Right lobe of liver (tissue), 6 donors: ENCODE measurements around the gene USP9X. TPM values are rescaled to one million over a fixed set of nuclear protein-coding genes. Genes with fewer than 3 reads are reported as not detected.

Source experiments
- ATAC-seq, 4 donors: fragments of 200-7000 bp; cut with Tn5 transposase; one replicate each; pipeline ENCODE4 v1.9.1; 2020; ENCODE audit warnings: mild to moderate bottlenecking in 4 of 4, moderate library complexity in 4 of 4
- DNase-seq, 3 donors: peaks; one replicate each; pipeline ENCODE4 v3.0.0-alpha.2; 2020
- H3K27ac ChIP-seq, 3 donors: fragments of 200-600 bp; one replicate each; pipeline ENCODE4 v1.8.0; 2022
- H3K27me3 ChIP-seq, 2 donors: fragments of 200-600 bp; one replicate each; pipeline ENCODE4 v1.8.0; 2022
- H3K36me3 ChIP-seq, 4 donors: fragments of 200-600 bp; sonication (generic) in 1 of 4; one replicate each; pipeline versions ENCODE4 v1.5.1 to v1.8.0; 2017 to 2022; ENCODE audit warnings: control low read depth in 1 of 4
- H3K4me1 ChIP-seq, 4 donors: fragments of 200-600 bp; sonication (generic) in 1 of 4; one replicate each; pipeline versions ENCODE4 v1.5.1 to v1.8.0; 2017 to 2022; ENCODE audit warnings: control low read depth in 1 of 4
- H3K4me3 ChIP-seq, 3 donors: fragments of 200-600 bp; one replicate each; pipeline ENCODE4 v1.8.0; 2022
- H3K9me3 ChIP-seq, 4 donors: fragments of 200-600 bp; sonication (generic) in 1 of 4; one replicate each; pipeline versions ENCODE4 v1.5.1 to v1.8.0; 2017 to 2022; ENCODE audit warnings: control low read depth in 1 of 4
- POLR2A ChIP-seq: fragments of 450-650 bp; IDR thresholded peaks from one replicate; pipeline ENCODE4 v1.6.1; 2017; ENCODE audit warnings: antibody characterized with exemption, mild to moderate bottlenecking
- WGBS: methylation state at CpG from one replicate; pipeline ENCODE4 v1.1.6; 2018; ENCODE audit warnings: low coverage, low lambda C conversion rate; ENCODE audit not compliant: insufficient coverage; ENCODE audit errors: missing lambda C conversion rate; 5-methylcytosine and 5-hydroxymethylcytosine counted together
- intact Hi-C, 2 donors: fragments of 100-400 bp; cut with DNase I; formaldehyde crosslinking; loops; one replicate each; pipeline versions ENCODE4 v1.11.2 to v1.14.1; 2022
- total RNA-seq, 6 experiments: library from RNA; depleted of rRNA in 2 of 6; stranded (reverse); fragments of >200 nt in 2 of 6; fragmentation: NEBNext Ultra II Directional in 3 of 6; extraction: Animal tissue kit (Norgen Biotek cat#: 25700) in 3 of 6; gene quantifications; one replicate each; pipeline versions ENCODE4 v1.1.0 to v1.2.4, GENCODE V29; 2016 to 2023
- TF ChIP-seq, protein P1 (sequence below), 4 donors: fragments of 200-600 bp in 3 of 4; fragments of 450-650 bp in 1 of 4; IDR thresholded peaks; one replicate each; pipeline versions ENCODE4 v1.5.1 to v1.8.0; 2016 to 2022; ENCODE audit warnings: antibody characterized with exemption in 4 of 4, mild to moderate bottlenecking in 2 of 4
- donor health status: DM: no; HTN: yes; CAD: no.
- donor health status: DM: no; HTN: no; CAD: no.
- donor health status: DM: no; HTN: no; CAD: no.
- donor health status: DM: no; HTN: yes; CAD: no.
- donor health status: DM: no; HTN: yes; CAD: no.

The USP9X gene
- total RNA-seq, 6 experiments from 2014 or later, result 53.5 to 76.2 (median 63.1) TPM

- no peaks in the 10 kb centered on the region for H3K9me3 ChIP-seq
- peaks cover 0 to 6% (median 0%) of the 10 kb centered on the region in 4 donors for H3K4me1 ChIP-seq
- peaks cover 0 to 36% (median 4%) of the 10 kb centered on the region in 4 donors for H3K36me3 ChIP-seq
- H3K4me3 ChIP-seq, result no peak overlapping the region
- no peak overlapping the region for H3K27ac ChIP-seq
- no peak for TF ChIP-seq POLR2A
- TF ChIP-seq, protein P1, sequence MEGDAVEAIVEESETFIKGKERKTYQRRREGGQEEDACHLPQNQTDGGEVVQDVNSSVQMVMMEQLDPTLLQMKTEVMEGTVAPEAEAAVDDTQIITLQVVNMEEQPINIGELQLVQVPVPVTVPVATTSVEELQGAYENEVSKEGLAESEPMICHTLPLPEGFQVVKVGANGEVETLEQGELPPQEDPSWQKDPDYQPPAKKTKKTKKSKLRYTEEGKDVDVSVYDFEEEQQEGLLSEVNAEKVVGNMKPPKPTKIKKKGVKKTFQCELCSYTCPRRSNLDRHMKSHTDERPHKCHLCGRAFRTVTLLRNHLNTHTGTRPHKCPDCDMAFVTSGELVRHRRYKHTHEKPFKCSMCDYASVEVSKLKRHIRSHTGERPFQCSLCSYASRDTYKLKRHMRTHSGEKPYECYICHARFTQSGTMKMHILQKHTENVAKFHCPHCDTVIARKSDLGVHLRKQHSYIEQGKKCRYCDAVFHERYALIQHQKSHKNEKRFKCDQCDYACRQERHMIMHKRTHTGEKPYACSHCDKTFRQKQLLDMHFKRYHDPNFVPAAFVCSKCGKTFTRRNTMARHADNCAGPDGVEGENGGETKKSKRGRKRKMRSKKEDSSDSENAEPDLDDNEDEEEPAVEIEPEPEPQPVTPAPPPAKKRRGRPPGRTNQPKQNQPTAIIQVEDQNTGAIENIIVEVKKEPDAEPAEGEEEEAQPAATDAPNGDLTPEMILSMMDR (IDR thresholded peaks at IDR 0.05), result no peak
- WGBS, result 65% methylated on average over 2 of the region's 2 CpGs
- no peak for ATAC-seq
- DNase-seq, result no peak
- H3K27me3 ChIP-seq, result no peaks in the 10 kb centered on the region
- intact Hi-C loops, result no loop called here
Measured at GRCh38 chrX:41234962-41235361, 149.7 kb downstream of the USP9X start.

GRCh38 chrX:41236629-41237028, 151.4 kb downstream of the USP9X start:
- H3K36me3 ChIP-seq, result peaks cover 0 to 19% (median 0%) of the 10 kb centered on the region in 4 donors
- H3K27me3 ChIP-seq, result no peaks in the 10 kb centered on the region
- no peak for ATAC-seq
- DNase-seq, result no peak
- H3K27ac ChIP-seq, result no peak overlapping the region
- intact Hi-C loops, result no loop called here
- TF ChIP-seq, protein P1 (IDR thresholded peaks at IDR 0.05), result no peak
- no peak for TF ChIP-seq POLR2A
- H3K4me3 ChIP-seq, result no peak overlapping the region
- no peaks in the 10 kb centered on the region for H3K9me3 ChIP-seq
- peaks cover 0 to 6% (median 0%) of the 10 kb centered on the region in 4 donors for H3K4me1 ChIP-seq

DNA sequence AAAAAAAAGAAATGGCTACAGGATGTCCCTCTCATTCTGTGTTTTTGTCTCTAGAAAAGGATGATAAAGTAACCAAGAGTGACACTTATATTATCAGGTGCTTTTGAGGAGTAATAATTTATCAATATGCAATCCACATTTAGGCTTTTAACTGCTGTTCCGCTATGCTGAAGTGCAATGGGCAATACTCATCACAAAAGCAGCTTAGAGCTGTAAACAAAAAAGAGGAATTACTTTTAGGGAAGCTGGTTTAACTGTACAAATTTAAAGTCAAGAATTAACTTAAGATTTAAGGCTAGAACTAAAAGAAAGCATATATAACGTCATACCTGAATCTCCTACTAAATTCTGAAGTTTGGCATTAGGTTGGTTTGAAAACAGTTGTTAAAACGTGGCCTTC, 155.3 kb downstream of the USP9X start:
- Histone ChIP-seq H3K27me3 (no peaks in the 10 kb centered on the region), H3K36me3 (no peaks in the 10 kb centered on the region), H3K9me3 (no peaks in the 10 kb centered on the region), H3K27ac (no peak overlapping the region), H3K4me1 (no peaks in the 10 kb centered on the region), H3K4me3 (no peak overlapping the region)
- WGBS, result 37% methylated on average over 3 of the region's 3 CpGs
- DNase-seq (no peak), ATAC-seq (peak in 2 of 4 donors; percentile 22 to 55)
- TF ChIP-seq, protein P1 (IDR thresholded peaks at IDR 0.05), result no peak
- TF ChIP-seq POLR2A, result no peak
- intact Hi-C loops, result no loop called here

GRCh38 chrX:41241962-41242361, 156.7 kb downstream of the USP9X start:
- Histone ChIP-seq H3K27ac (no peak overlapping the region), H3K4me1 (no peaks in the 10 kb centered on the region), H3K4me3 (no peak overlapping the region), H3K27me3 (no peaks in the 10 kb centered on the region), H3K36me3 (no peaks in the 10 kb centered on the region), H3K9me3 (no peaks in the 10 kb centered on the region)
- no peak for TF ChIP-seq POLR2A
- TF ChIP-seq, protein P1 (IDR thresholded peaks at IDR 0.05), result no peak
- intact Hi-C loops, result no loop called here
- ATAC-seq (no peak), DNase-seq (no peak)
- 81% methylated on average over 7 of the region's 11 CpGs for WGBS

DNA sequence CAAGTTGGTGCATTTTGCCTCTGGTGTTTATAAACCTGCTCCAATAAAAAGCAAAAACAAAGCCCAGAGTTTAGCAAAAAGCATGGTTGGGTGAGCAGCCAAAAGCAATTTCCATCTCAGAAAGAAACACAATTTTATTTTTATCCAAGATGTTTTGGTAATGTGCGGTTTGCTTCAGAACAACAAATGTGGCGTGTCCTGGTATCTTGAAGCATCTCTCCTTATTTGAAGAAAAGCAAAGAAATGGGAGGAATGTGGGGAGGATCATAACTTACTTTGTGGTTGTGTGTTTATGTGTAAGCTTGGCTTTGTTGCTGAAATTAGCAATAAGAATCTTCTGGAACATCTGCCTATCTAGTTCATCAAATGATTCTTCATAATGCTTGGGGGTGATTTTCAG, 160.4 kb downstream of the USP9X start:
- Histone ChIP-seq H3K27ac (no peak overlapping the region), H3K27me3 (no peaks in the 10 kb centered on the region), H3K4me1 (no peaks in the 10 kb centered on the region), H3K9me3 (no peaks in the 10 kb centered on the region), H3K4me3 (no peak overlapping the region), H3K36me3 (no peaks in the 10 kb centered on the region)
- ATAC-seq, result no peak
- intact Hi-C loops, result no loop called here
- DNase-seq, result no peak
- 69% methylated on average over 2 of the region's 2 CpGs for WGBS
- TF ChIP-seq, protein P1 (IDR thresholded peaks at IDR 0.05), result no peak
- TF ChIP-seq POLR2A, result no peak
